ENCODE results near the gene CHTF18. TPM values are rescaled to one million over a fixed set of nuclear protein-coding genes. Genes with fewer than 3 reads are reported as not detected.

CHTF18 gene
- total RNA-seq, 1 donor = 8.8 TPM

DNA sequence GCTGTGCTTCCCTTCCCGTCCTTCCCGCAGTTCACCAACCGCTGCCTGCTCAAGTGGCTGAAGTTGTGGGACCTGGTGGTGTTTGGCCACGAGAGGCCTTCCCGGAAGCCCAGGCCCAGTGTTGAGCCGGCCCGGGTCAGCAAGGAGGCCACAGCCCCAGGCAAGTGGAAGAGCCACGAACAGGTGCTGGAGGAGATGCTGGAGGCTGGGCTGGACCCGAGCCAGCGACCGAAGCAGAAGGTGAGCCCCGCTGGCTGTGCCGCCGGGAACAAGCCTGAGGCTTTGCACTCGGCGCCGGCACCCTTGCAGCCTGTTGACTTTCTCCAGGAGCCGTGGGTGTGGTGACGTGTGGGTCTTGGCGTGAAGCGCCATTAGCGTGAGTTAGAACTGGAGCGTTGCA lies 2.7 kb downstream of the CHTF18 start:
- Histone ChIP-seq H3K9me3 (ENCODE audit: low read depth, low read length) (no peaks in the 10 kb centered on the region), H3K27me3 (ENCODE audit: insufficient read depth, low read length) (no peaks in the 10 kb centered on the region), H3K4me3 (ENCODE audit: low read length) (no peak overlapping the region), H3K4me1 (ENCODE audit: insufficient read depth, low read length) (peaks cover 22% of the 10 kb centered on the region)

DNA sequence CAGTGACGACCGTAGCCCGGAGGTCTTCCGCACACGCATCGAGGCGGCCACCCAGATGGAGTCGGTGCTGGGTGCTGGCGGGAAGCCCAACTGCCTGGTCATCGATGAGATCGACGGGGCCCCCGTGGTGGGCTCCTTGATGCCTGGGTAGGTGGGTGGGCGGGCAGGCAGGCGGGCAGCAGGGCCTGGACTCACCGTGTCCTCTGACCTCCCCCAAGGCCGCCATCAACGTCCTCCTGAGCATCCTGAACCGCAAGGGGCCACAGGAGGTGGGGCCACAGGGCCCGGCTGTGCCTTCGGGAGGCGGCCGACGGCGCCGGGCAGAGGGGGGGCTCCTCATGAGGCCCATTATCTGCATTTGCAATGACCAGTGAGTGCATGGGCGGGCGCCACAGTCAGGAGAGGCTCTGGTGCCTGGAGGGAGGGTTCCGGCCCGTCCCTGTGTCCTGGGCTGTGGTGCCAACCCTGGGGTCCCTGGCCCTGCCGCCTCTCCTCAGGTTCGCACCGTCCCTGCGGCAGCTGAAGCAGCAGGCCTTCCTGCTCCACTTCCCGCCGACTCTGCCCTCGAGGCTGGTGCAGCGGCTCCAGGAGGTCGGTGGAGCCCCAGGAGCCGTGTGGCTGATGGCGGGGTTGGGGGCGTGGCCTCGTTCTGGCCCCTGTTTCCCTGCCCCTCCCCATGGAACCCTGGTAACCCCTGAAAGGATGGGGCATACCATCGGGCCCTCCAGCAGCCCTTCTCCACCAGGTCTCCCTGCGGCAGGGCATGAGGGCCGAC lies 4.0 kb downstream of the CHTF18 start:
- peaks cover 15% of the 10 kb centered on the region for H3K4me1 ChIP-seq (ENCODE audit: insufficient read depth, low read length)
- no peaks in the 10 kb centered on the region for H3K27me3 ChIP-seq (ENCODE audit: insufficient read depth, low read length)
- no peak overlapping the region for H3K4me3 ChIP-seq (ENCODE audit: low read length)
- H3K9me3 ChIP-seq (ENCODE audit: low read depth, low read length) = no peaks in the 10 kb centered on the region

- no peak overlapping the region for H3K4me3 ChIP-seq (ENCODE audit: low read length)
- no peaks in the 10 kb centered on the region for H3K27me3 ChIP-seq (ENCODE audit: insufficient read depth, low read length)
These were observed 5.0 kb downstream of the CHTF18 start for GRCh38 chr16:793414-793813.

DNA sequence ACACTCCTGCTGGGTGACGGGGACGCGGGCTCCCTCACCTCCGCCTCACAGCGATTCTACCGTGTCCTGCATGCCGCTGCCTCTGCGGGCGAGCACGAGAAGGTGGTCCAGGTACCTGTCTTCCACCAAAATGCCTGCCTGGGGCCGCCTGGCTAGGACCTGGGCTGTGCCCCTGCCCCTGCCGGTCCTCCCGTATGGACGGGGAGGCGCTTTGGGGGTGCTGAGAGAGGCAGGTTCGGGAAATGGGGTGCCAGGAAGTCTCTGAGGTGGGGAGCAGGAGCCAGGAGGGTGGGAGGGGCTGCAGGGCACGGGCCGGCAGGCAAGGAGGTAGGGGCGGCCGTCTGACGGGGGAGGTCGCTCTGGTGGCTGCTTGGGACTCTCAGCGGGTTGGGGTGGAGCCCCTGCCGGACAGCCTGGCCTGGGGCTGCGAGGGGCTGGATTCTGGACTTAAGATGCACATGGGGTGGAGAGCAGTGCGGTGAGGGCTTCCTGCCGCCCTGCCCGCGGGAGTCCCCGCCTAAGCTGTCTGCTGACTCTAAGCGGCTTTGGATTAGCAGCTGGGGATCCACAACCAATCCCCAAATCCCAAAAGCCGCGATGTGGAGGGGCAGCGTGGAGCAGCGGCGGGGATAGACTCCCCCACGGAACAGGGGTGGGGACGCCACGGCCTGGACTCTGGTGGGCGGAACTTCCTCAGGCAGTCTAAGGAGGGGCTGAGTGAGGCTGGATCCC lies 5.8 kb downstream of the CHTF18 start:
- H3K4me1 ChIP-seq (ENCODE audit: insufficient read depth, low read length) = peaks cover 4% of the 10 kb centered on the region
- no peaks in the 10 kb centered on the region for H3K9me3 ChIP-seq (ENCODE audit: low read depth, low read length)
- no peaks in the 10 kb centered on the region for H3K27me3 ChIP-seq (ENCODE audit: insufficient read depth, low read length)
- no peak overlapping the region for H3K4me3 ChIP-seq (ENCODE audit: low read length)

More at GRCh38 chr16:793414-793813, 5.0 kb downstream of the CHTF18 start:
- peaks cover 10% of the 10 kb centered on the region for H3K4me1 ChIP-seq (ENCODE audit: insufficient read depth, low read length)
- H3K9me3 ChIP-seq (ENCODE audit: low read depth, low read length) = no peaks in the 10 kb centered on the region

DNA sequence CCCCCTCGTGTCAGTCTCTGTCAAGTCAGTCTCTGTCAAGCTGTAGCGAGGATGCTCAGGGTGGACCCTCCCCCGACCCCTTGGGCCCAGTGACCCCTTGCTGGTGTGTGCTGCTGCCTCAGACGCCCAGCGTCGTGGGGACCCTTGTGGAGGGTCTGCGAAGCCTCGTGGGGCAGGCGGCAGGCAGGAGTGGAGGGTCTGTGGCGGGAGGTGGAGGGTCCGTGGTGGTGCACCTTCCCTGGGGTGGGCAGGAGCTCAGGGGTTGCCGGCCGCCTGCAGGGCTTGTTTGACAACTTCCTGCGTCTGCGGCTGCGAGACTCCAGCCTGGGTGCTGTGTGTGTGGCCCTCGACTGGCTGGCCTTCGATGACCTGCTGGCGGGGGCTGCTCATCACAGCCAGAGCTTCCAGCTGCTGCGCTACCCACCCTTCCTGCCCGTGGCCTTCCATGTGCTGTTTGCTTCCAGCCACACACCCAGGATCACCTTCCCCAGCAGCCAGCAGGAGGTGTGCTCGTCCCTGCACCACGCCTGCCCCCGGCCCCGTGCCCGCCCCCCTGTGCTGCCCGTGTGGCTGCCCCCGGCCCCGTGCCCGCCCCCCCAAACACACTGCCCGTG lies 6.5 kb downstream of the CHTF18 start:
- Histone ChIP-seq H3K4me3 (ENCODE audit: low read length) (no peak overlapping the region), H3K9me3 (ENCODE audit: low read depth, low read length) (no peaks in the 10 kb centered on the region), H3K4me1 (ENCODE audit: insufficient read depth, low read length) (no peaks in the 10 kb centered on the region), H3K27me3 (ENCODE audit: insufficient read depth, low read length) (no peaks in the 10 kb centered on the region)

DNA sequence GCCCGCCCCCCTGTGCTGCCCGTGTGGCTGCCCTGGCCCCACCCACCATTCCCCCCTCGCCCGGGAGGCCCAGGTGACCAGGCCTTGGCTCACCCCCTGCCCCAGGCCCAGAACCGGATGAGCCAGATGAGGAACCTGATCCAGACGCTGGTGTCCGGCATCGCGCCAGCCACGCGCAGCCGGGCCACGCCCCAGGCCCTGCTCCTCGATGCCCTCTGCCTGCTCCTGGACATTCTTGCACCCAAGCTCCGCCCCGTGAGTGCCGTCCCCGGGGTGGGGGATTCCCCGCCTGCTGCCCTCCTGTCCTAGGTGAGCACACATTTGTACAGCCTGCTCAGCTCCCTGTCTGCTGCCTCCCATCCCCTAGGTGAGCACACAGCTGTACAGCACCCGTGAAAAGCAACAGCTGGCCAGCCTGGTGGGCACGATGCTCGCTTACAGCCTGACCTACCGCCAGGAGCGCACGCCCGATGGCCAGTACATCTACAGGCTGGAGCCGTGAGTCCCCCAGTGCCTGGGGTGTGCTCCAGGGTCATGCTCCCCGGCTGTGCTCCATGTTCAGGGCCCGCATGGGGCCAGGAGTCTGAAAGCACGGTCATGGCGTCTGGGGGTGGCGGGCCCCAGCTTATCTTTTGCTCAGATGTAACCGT lies 7.3 kb downstream of the CHTF18 start:
- H3K4me1 ChIP-seq (ENCODE audit: insufficient read depth, low read length) = no peaks in the 10 kb centered on the region
- H3K9me3 ChIP-seq (ENCODE audit: low read depth, low read length) = no peaks in the 10 kb centered on the region
- H3K4me3 ChIP-seq (ENCODE audit: low read length) = no peak overlapping the region
- no peaks in the 10 kb centered on the region for H3K27me3 ChIP-seq (ENCODE audit: insufficient read depth, low read length)

DNA sequence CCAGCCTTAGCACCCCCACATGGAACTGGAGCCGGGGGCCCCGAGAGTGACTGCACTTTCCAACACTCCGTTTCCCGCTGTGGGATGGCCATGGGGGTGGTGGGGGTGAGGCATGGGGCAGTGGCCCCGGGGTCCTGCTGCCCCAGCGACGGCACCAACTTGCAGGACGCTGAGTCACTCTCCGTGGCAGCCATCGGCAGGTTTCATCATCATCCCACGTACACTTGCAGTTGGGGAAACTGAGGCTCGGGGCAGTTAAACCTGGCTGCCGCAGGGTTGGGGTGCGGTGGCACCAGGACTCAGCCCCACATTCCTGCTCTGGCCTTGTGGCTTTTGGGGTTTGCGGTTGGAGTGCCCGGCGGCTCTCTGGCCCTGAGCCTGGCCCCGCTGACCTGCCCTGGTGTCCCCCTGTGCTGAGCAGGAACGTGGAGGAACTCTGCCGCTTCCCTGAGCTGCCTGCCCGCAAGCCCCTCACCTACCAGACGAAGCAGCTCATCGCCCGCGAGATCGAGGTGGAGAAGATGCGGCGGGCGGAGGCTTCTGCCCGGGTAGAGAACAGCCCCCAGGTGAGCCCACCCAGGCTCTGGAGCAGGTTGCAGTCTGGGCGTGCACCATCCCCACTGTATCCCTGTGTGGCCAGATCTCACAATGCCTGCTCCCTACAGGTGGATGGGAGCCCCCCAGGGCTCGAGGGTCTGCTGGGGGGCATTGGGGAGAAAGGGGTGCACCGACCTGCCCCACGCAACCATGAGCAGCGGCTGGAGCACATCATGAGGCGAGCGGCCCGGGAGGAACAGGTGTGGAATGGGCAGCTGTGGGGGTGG lies 8.1 kb downstream of the CHTF18 start:
- no peaks in the 10 kb centered on the region for H3K9me3 ChIP-seq (ENCODE audit: low read depth, low read length)
- peaks cover 2% of the 10 kb centered on the region for H3K27me3 ChIP-seq (ENCODE audit: insufficient read depth, low read length)
- H3K4me1 ChIP-seq (ENCODE audit: insufficient read depth, low read length) = no peaks in the 10 kb centered on the region
- H3K4me3 ChIP-seq (ENCODE audit: low read length) = no peak overlapping the region

DNA sequence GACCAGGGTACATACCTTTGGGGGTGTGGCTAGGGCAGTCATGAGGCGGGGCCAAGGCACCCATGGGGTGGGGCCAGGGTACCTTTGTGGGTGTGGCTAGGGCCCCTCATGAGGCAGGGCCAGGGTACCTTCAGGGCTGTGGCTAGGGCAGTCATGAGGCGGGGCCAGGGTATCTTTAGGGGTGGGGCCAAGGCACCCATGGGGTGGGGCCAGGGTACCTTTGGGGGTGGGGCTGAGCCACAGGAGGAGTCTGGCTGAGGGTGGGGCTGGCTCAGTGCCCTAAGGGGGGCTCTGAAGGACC lies 8.7 kb downstream of the CHTF18 start:
- Histone ChIP-seq H3K4me1 (ENCODE audit: insufficient read depth, low read length) (no peaks in the 10 kb centered on the region), H3K4me3 (ENCODE audit: low read length) (no peak overlapping the region), H3K27me3 (ENCODE audit: insufficient read depth, low read length) (peaks cover 2% of the 10 kb centered on the region), H3K9me3 (ENCODE audit: low read depth, low read length) (no peaks in the 10 kb centered on the region)

DNA sequence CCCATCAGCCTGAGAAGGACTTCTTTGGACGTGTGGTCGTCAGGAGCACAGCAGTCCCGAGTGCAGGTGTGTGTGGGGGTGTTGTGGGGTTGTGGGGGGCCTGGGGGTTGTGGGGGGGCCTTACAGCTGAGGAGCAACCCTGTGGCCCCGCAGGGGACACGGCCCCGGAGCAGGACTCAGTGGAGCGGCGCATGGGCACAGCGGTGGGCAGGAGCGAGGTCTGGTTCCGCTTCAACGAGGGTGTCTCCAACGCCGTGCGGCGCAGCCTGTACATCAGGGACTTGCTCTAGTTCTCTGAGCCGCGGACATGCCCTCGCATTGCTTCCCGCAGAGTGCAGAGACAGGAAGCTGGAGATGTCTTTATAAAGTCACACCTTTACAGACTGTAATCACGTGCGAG lies 9.3 kb downstream of the CHTF18 start:
- Histone ChIP-seq H3K4me1 (ENCODE audit: insufficient read depth, low read length) (no peaks in the 10 kb centered on the region), H3K27me3 (ENCODE audit: insufficient read depth, low read length) (peaks cover 2% of the 10 kb centered on the region), H3K4me3 (ENCODE audit: low read length) (no peak overlapping the region), H3K9me3 (ENCODE audit: low read depth, low read length) (no peaks in the 10 kb centered on the region)

GRCh38 chr16:798666-799065 lies 10.2 kb downstream of the CHTF18 start:
- Histone ChIP-seq H3K4me3 (ENCODE audit: low read length) (no peak overlapping the region), H3K27me3 (ENCODE audit: insufficient read depth, low read length) (peaks cover 2% of the 10 kb centered on the region), H3K4me1 (ENCODE audit: insufficient read depth, low read length) (no peaks in the 10 kb centered on the region), H3K9me3 (ENCODE audit: low read depth, low read length) (no peaks in the 10 kb centered on the region)

DNA sequence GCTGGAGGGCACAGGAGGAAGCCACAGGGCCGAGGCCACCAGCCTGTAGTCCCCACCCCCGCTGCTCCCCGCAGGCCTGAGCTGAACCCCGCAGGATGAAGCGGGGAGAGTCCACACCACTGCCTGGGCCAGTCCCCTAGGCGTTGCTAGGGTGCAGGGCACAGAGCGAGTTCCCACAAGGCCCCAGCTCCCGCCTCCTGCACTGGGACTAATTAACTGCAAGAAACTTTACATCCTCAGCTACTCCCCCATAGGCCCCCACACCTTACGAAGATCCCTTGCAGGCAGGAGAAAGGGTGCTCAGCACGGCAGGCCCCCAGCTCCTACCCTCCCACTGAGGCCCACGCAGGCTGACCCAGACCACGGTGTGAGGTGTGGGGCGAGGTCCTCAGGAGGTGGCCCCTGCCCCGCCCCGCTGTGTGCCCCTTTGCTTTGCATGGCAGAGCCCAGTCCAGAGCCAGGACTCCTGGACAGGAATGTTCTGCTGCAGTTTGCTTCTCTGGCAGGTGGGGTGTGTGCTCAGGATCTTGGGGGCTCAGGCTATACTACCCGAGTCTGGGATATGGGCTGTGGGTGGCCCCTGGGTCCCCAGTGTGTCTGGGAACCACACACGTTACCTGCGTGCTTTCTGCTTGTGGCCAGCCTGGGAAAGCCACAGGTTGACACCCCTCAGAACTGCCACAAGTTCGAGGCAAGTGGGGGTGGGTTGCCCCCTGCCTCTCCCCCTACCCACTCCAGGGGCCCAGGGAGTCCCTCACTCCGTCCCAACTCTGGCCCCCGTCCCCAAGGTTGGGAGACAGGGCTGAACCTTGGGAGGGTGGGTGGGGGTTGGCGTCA lies 10.9 kb downstream of the CHTF18 start:
- Histone ChIP-seq H3K4me3 (ENCODE audit: low read length) (no peak overlapping the region), H3K9me3 (ENCODE audit: low read depth, low read length) (no peaks in the 10 kb centered on the region), H3K27me3 (ENCODE audit: insufficient read depth, low read length) (peaks cover 2% of the 10 kb centered on the region), H3K4me1 (ENCODE audit: insufficient read depth, low read length) (no peaks in the 10 kb centered on the region)

DNA sequence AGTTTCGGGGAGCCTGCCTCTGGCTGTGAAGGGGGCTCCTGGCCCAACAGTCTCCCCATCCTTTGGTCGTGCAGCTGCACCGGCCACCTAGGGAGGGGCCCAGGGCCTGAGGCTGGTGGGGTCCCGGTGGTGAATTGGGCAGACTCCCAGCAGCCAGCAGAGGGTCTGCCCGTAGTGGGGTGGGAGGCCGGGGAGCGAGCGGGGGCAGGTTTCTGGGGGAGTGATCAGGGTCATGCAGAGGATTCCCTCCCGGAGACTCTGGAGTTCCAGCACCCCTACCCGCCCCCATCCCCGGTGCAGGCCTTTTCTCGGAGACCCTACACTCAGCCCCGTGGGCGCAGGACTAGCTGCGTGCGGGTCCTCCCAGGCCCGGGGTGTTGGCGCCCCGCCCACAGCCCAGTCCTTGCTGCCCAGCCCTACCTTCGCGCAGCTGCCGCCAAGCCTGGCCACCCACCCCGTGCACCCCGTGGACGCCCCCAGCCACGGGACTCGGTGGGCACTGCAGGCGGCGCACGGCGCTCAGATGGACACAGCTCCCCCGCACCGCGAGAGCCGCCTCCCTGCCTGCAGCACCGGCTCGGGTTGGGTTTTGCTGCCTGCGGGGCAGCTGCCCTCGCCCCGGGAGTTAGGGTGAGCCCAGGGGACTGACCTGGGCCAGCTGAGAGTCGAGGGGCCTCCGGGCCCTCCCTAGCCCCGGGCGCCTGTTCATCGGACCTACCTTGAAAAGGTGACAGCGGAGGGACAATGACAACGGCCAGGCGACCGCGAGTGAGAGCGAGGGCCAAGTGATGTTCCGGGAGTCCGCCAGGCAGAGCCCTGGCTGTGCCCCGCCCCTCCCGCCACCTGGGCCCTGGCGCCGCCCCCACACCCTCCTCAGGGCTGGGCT lies 11.8 kb downstream of the CHTF18 start, which contains the start of gene GNG13:
Gene GNG13, minus strand, starts transcription at position 787 of the 886 bp plus-strand sequence. CDS start 1,657 bp downstream, outside the sequence.
- Histone ChIP-seq H3K4me3 (ENCODE audit: low read length) (no peak within 1 kb of the TSS), H3K9me3 (ENCODE audit: low read depth, low read length) (no peaks in the 10 kb centered on the region), H3K27me3 (ENCODE audit: insufficient read depth, low read length) (peaks cover 2% of the 10 kb centered on the region), H3K4me1 (ENCODE audit: insufficient read depth, low read length) (no peaks in the 10 kb centered on the region)

DNA sequence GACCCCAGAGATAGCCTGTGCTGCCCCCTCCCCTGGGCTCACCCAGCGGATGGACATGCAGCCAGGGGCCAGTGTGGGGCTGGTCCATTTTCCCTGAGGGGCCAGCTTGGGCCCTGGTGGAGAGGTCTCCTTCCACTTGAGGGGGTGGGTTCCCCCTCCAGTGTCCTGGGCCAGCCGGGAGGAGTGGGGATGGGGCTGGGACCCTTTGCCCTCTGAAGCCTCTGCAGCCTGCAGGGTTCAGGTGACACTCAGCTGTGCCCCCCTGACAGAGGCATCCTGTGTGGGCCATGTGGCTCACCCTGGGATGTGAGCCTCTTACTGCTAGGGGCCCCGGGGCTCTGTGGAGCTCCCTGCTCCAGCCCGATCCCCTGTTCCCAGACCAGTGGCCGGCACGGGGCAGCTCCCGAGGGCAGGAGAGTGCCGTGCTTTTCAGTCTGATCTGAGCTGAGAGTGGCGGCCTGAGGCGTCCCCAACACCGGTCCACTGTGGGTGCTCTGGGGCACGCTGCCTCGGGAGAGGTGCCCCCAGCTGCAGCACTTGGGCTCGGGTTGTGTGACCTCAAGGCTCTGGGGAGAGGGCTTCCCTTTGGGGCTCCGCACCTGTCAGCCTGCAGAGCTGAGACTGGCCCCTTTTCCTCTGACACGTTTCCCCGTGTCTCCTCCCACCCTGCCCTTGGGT lies 12.6 kb downstream of the CHTF18 start:
- no peaks in the 10 kb centered on the region for H3K4me1 ChIP-seq (ENCODE audit: insufficient read depth, low read length)
- no peaks in the 10 kb centered on the region for H3K9me3 ChIP-seq (ENCODE audit: low read depth, low read length)
- H3K4me3 ChIP-seq (ENCODE audit: low read length) = no peak overlapping the region
- H3K27me3 ChIP-seq (ENCODE audit: insufficient read depth, low read length) = peaks cover 2% of the 10 kb centered on the region

Data from mononuclear cell (primary cell).